Stimulated activated CD8-positive, alpha-beta memory T cell treated with anti-CD3 and anti-CD28 coated beads, Interleukin-12 subunit alpha, Interleukin-12 subunit beta, amount 100 ng/mL, for 24 hours (primary cell): ENCODE data around the gene F11.
"Not testable (repeated sequence)": the region's sequence is repeated elsewhere in the genome, so short reads cannot be mapped to it uniquely, and the experiment has no call there.

Source experiments
- DNase-seq: peaks from one replicate; pipeline ENCODE4 v3.0.0-alpha.2; 2020; ENCODE audit errors: extremely low read depth

F11 gene

GRCh38 chr4:186265683-186266652 lies at the start of gene F11:
F11 (plus strand) TSS chr4:186266189; CDS start chr4:186267137, 948 bp downstream.
- no peak for DNase-seq

GRCh38 chr4:186216465-186217024 lies 49.4 kb upstream of the F11 start:
- no peak for DNase-seq

- no peak for DNase-seq
Measured at GRCh38 chr4:186217733-186218293, 48.2 kb upstream of the F11 start.

- no peak for DNase-seq
Measured at GRCh38 chr4:186221624-186222023, 44.4 kb upstream of the F11 start.

GRCh38 chr4:186225848-186226247 lies 40.1 kb upstream of the F11 start:
- no peak for DNase-seq

- DNase-seq, result no peak
Measured at GRCh38 chr4:186226521-186227189, 39.3 kb upstream of the F11 start.

- no peak for DNase-seq
Measured at GRCh38 chr4:186227221-186227620, 38.8 kb upstream of the F11 start, which contains the start of gene KLKB1. KLKB1 (plus strand) TSS chr4:186227507; CDS start chr4:186228196, 689 bp downstream.

GRCh38 chr4:186227744-186228513 lies 38.1 kb upstream of the F11 start:
- no peak for DNase-seq

GRCh38 chr4:186228514-186228894 lies 37.5 kb upstream of the F11 start:
- no peak for DNase-seq

- no peak for DNase-seq
Measured at GRCh38 chr4:186234367-186234766, 31.6 kb upstream of the F11 start.

- no peak for DNase-seq
Measured at GRCh38 chr4:186236126-186236525, 29.9 kb upstream of the F11 start.

GRCh38 chr4:186240452-186240847 lies 25.5 kb upstream of the F11 start:
- DNase-seq, result no peak

- no peak for DNase-seq
Measured at GRCh38 chr4:186240848-186241491, 25.0 kb upstream of the F11 start.

- no peak for DNase-seq
Measured at GRCh38 chr4:186241616-186242015, 24.4 kb upstream of the F11 start.

GRCh38 chr4:186242031-186242430 lies 24.0 kb upstream of the F11 start:
- not testable (repeated sequence) for DNase-seq

- DNase-seq, result no peak
Measured at GRCh38 chr4:186243331-186243730, 22.7 kb upstream of the F11 start.

GRCh38 chr4:186244835-186245234 lies 21.2 kb upstream of the F11 start:
- no peak for DNase-seq

GRCh38 chr4:186247062-186247752 lies 18.8 kb upstream of the F11 start:
- not testable (repeated sequence) for DNase-seq

GRCh38 chr4:186248643-186249042 lies 17.3 kb upstream of the F11 start:
- DNase-seq, result no peak
